Central memory CD8-positive, alpha-beta T cell (primary cell): ENCODE measurements around the gene CASP8AP2.
"Not testable (repeated sequence)": the region's sequence is repeated elsewhere in the genome, so short reads cannot be mapped to it uniquely, and the experiment has no call there.

Source experiments
- ATAC-seq: fragments of 150-1000 bp; cut with Tn5 transposase; replicated peaks from 2 replicates; pipeline ENCODE4 v1.10.0; 2022; ENCODE audit warnings: mild to moderate bottlenecking, moderate FRiP score, moderate number of reproducible peaks; ENCODE audit not compliant: poor library complexity, severe bottlenecking; ENCODE audit errors: extremely low read depth
- DNase-seq, 2 donors: peaks; one replicate each; pipeline ENCODE4 v3.0.0; 2021; ENCODE audit warnings: low spot score in 2 of 2
- H3K27ac Mint-ChIP-seq: one replicate; pipeline ENCODE4 v1.8.0; 2022; ENCODE audit warnings: low read depth, mild to moderate bottlenecking, moderate library complexity, mixed read lengths
- H3K27me3 Mint-ChIP-seq: one replicate; pipeline ENCODE4 v1.8.0; 2022; ENCODE audit warnings: mixed read lengths
- H3K36me3 Mint-ChIP-seq: one replicate; pipeline ENCODE4 v1.8.0; 2022; ENCODE audit warnings: mild to moderate bottlenecking, moderate library complexity, mixed read lengths; ENCODE audit not compliant: insufficient read depth
- H3K4me1 Mint-ChIP-seq: one replicate; pipeline ENCODE4 v1.8.0; 2022; ENCODE audit warnings: mixed read lengths
- H3K4me3 Mint-ChIP-seq: one replicate; pipeline ENCODE4 v1.8.0; 2022; ENCODE audit warnings: mild to moderate bottlenecking, moderate library complexity, mixed read lengths
- H3K9me3 Mint-ChIP-seq: one replicate; pipeline ENCODE4 v1.8.0; 2022; ENCODE audit warnings: mixed read lengths

Gene CASP8AP2

DNA sequence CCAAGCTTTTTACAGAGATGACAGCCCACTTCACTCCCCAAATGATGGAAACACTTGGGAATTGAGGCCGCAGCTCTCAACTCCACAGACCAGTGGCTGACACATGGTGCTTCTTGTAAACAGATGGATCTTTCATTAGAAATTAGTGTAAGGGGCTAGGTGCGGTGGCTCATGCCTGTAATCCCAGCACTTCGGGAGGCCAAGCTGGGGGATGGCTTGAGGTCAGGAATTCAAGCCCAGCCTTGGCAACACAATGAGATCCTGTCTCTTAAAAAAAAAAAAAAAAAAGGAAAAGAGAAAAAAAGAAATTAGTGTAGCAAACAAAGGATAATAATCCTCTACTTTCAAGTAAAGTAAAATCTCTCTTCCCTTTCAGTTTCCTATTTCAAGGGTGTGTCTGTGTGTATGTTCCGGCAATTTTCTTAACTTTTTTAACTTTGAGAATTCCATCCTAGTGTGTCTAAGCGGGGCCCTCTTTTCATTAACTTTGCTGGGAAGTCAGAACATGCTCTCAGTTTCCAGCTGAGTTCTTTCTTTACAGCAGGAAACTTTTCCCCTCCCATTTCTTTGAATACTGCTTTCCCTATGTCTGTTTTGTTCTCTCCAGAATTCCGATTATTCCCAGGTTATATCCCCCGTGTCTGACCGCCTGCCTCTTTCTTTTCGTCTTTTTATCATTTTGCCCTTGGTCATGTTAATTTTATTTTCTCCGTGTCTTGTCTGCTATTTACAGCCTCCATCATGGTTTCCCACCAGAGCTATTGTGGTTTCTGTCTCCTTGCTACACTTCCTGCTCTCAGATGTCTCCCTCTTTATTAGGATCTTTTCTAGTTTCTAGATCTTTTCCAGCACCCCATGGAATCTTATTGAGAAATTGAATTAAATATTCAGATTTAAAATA, 80.6 kb downstream of the CASP8AP2 start:
- peaks cover 38% of the 10 kb centered on the region for H3K27me3 Mint-ChIP-seq
- not testable (repeated sequence) for H3K9me3 Mint-ChIP-seq, DNase-seq, H3K27ac Mint-ChIP-seq, H3K36me3 Mint-ChIP-seq, ATAC-seq, H3K4me3 Mint-ChIP-seq, H3K4me1 Mint-ChIP-seq

DNA sequence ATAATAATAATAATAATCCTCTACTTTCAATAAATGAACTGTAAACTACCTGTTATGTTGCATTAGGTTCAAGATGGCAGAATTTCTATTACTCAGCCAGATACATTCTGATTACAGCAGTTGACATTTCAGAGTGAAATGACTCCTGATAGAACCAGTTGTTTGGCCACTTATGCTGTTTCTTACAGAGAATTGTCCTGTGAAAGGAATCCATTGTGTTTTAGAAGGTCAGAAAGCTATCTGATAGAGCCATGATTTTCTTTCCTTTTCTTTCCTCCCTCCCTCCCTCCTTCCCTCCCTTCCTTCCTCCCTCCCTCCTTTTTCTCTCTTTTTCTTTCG, 81.2 kb downstream of the CASP8AP2 start:
- H3K36me3 Mint-ChIP-seq: no peaks in the 10 kb centered on the region
- H3K9me3 Mint-ChIP-seq: peaks cover 6% of the 10 kb centered on the region
- ATAC-seq: no peak
- H3K4me3 Mint-ChIP-seq: no peak overlapping the region
- H3K4me1 Mint-ChIP-seq: no peaks in the 10 kb centered on the region
- H3K27me3 Mint-ChIP-seq: peaks cover 45% of the 10 kb centered on the region
- H3K27ac Mint-ChIP-seq: no peak overlapping the region
- no peak for DNase-seq

DNA sequence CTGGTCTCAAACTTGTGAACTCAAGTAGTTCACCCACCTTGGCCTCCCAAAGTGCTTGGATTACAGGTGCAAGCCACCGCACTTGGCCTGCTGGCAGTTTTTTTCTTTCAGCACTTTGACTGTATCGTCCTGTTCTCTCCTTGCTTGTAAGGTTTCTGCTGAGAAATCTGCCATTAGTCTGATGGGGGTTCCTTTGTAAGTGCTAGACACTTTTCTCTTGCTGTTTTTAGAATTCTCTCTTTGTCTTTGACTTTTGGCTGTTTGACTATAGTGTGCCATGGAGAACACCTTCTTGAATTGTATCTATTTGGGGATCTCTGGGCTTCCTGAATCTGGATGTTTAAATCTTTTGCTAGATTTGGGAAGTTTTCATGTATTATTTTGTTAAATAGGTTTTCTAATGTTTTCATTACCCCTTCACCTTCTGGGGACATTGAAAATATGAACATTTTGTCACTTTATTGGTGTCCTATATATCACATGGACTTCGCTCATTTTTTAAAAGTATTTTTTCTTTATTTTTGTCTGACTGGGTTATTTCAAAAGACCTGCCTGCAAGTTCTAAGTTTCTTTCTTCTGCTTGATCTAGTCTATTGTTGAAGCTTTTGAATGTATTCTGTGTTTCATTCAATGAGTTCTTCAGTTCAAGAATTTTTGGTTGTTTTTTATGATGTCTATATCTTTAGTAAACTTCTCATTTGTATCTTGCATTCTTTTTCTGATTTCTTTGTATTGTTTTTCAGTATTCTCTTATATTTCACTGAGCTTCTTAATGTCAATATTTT, 86.6 kb downstream of the CASP8AP2 start:
- peaks cover 3% of the 10 kb centered on the region for H3K36me3 Mint-ChIP-seq
- no peak overlapping the region for H3K27ac Mint-ChIP-seq
- peaks cover 26% of the 10 kb centered on the region for H3K27me3 Mint-ChIP-seq
- peaks cover 25% of the 10 kb centered on the region for H3K9me3 Mint-ChIP-seq
- ATAC-seq (no peak), DNase-seq (no peak)
- no peaks in the 10 kb centered on the region for H3K4me1 Mint-ChIP-seq
- no peak overlapping the region for H3K4me3 Mint-ChIP-seq

DNA sequence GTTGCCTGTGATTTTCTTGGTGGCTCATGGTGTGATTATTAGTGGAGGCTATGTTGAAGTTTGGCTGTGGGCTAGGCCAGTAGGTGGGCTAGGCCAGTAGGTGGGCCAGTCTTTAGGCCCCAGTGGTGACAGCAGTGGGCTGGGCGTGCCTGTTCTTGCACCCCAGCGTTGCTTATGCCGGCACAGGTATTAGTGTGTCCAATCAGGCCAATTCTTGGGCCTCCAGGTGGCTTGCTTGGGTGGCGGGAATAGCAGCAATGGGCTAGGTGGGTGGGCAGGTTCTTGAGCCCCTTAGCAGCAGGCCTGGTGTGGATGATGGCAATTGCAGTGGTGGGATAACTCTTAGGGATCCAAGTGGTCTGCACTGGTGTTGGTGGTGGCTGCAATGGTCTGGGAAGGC, 87.5 kb downstream of the CASP8AP2 start:
- Mint-ChIP-seq H3K27me3 (peaks cover 31% of the 10 kb centered on the region), H3K4me3 (no peak overlapping the region), H3K9me3 (peaks cover 25% of the 10 kb centered on the region), H3K36me3 (peaks cover 3% of the 10 kb centered on the region), H3K27ac (no peak overlapping the region), H3K4me1 (no peaks in the 10 kb centered on the region)
- ATAC-seq: no peak
- DNase-seq: no peak

DNA sequence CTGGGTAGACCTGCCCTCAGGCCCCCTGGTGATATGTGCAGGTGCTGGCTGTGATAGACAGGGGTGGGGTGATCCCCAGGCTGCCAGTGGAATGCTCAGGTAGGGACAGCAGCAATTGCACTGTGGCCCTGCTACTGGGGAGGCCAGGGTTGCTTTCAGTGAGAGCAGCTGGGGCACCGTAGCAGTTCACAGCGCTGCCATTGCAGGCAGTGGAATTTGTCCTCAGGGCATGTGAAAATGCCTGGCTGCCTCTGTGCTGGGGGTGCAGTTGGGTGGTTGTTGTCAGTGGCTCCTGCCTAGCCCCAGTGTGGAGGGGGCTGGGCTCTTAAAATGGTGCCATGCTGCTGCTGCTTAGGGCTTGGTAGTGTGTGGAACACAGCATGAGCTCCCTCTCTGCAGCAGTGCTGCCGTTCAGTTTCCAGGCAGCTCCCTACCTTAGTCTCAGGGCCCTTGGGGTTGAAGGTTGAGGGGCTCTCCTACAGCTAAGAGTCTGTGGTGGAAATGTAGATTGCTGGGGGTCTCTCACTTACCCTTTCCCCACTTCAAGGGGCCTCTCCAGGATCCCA, 88.2 kb downstream of the CASP8AP2 start:
- Mint-ChIP-seq H3K4me3 (no peak overlapping the region), H3K9me3 (peaks cover 25% of the 10 kb centered on the region), H3K36me3 (peaks cover 3% of the 10 kb centered on the region), H3K27me3 (peaks cover 37% of the 10 kb centered on the region), H3K27ac (no peak overlapping the region), H3K4me1 (no peaks in the 10 kb centered on the region)
- ATAC-seq: no peak
- DNase-seq: no peak
